Dedifferentiated amniotic fluid mesenchymal stem cell (primary cell): Measurements from ENCODE around the gene HK3.
A peak's percentile ranks its signal among the peaks of the same experiment; 100 is the strongest.

ENCODE experiments used
- DNase-seq: peaks from one replicate; pipeline ENCODE4 v3.0.0-alpha.2; 2016; ENCODE audit errors: extremely low spot score

Gene HK3

GRCh38 chr5:176850371-176851245 is 48.5 kb downstream of the HK3 start:
- DNase-seq: no peak

GRCh38 chr5:176849611-176850227 is 49.4 kb downstream of the HK3 start:
- no peak for DNase-seq

GRCh38 chr5:176848651-176849050 is 50.5 kb downstream of the HK3 start:
- DNase-seq: no peak

- no peak for DNase-seq
These were observed 51.3 kb downstream of the HK3 start for GRCh38 chr5:176847726-176848290.

- no peak for DNase-seq
These were observed 52.0 kb downstream of the HK3 start for GRCh38 chr5:176847148-176847547.

GRCh38 chr5:176846335-176847140 is 52.6 kb downstream of the HK3 start:
- DNase-seq: no peak

- no peak for DNase-seq
These were observed 53.8 kb downstream of the HK3 start for GRCh38 chr5:176845392-176845713.

GRCh38 chr5:176844706-176845391 is 54.3 kb downstream of the HK3 start:
- DNase-seq: no peak

GRCh38 chr5:176844281-176844680 is 54.9 kb downstream of the HK3 start:
- DNase-seq: no peak

- no peak for DNase-seq
These were observed 55.5 kb downstream of the HK3 start for GRCh38 chr5:176843673-176844072.

GRCh38 chr5:176837707-176838115 is 61.4 kb downstream of the HK3 start:
- DNase-seq: peak; percentile 67

- no peak for DNase-seq
These were observed 62.1 kb downstream of the HK3 start for GRCh38 chr5:176836811-176837706.

- DNase-seq: no peak
These were observed 63.2 kb downstream of the HK3 start for GRCh38 chr5:176835918-176836317.

GRCh38 chr5:176833286-176833685 is 65.9 kb downstream of the HK3 start:
- DNase-seq: no peak

GRCh38 chr5:176832162-176832561 is 67.0 kb downstream of the HK3 start:
- no peak for DNase-seq

- DNase-seq: no peak
These were observed 67.7 kb downstream of the HK3 start for GRCh38 chr5:176831425-176831824.

- DNase-seq: no peak
These were observed 68.1 kb downstream of the HK3 start for GRCh38 chr5:176830995-176831423.
